Heart right ventricle (tissue), 16 donors: ENCODE measurements around the gene COMMD7. TPM values are rescaled to one million over a fixed set of nuclear protein-coding genes. Genes with fewer than 3 reads are reported as not detected.

Experiments
- ATAC-seq, 8 donors: fragments of 200-7000 bp; cut with Tn5 transposase; one replicate each; pipeline ENCODE4 v1.9.1; 2020; ENCODE audit warnings: mild to moderate bottlenecking in 8 of 8, moderate library complexity in 8 of 8, moderate number of reproducible peaks in 1 of 8
- DNase-seq, 2 donors: peaks; one replicate each; pipeline ENCODE4 v3.0.0-alpha.2; 2020
- H3K27ac ChIP-seq, 10 donors: fragments of 200-600 bp; sonication (generic) in 2 of 10; one replicate each; pipeline versions ENCODE4 v1.5.0 to v1.8.0; 2020 to 2022; ENCODE audit warnings: mild to moderate bottlenecking in 3 of 10
- H3K27me3 ChIP-seq, 7 donors: fragments of 200-600 bp; one replicate each; pipeline ENCODE4 v1.8.0; 2021 to 2022; ENCODE audit warnings: mild to moderate bottlenecking in 2 of 7
- H3K36me3 ChIP-seq, 9 donors: fragments of 200-600 bp; sonication (generic) in 1 of 9; one replicate each; pipeline versions ENCODE4 v1.5.0 to v1.8.0; 2020 to 2022; ENCODE audit warnings: mild to moderate bottlenecking in 2 of 9
- H3K4me1 ChIP-seq, 9 donors: fragments of 200-600 bp; sonication (generic) in 1 of 9; one replicate each; pipeline versions ENCODE4 v1.5.0 to v1.8.0; 2020 to 2022; ENCODE audit warnings: mild to moderate bottlenecking in 4 of 9
- H3K4me3 ChIP-seq, 10 donors: fragments of 200-600 bp; sonication (generic) in 2 of 10; one replicate each; pipeline versions ENCODE4 v1.5.0 to v1.8.0; 2020 to 2022; ENCODE audit warnings: mild to moderate bottlenecking in 7 of 10, moderate library complexity in 2 of 10
- H3K9me3 ChIP-seq, 11 donors: fragments of 200-600 bp in 10 of 11; sonication (generic) in 2 of 11; one replicate each; pipeline versions ENCODE4 v1.5.0 to v1.8.0; 2013 to 2022; ENCODE audit warnings: mild to moderate bottlenecking in 2 of 11, control low read depth in 1 of 11, moderate library complexity in 1 of 11
- WGBS, 2 donors: extraction: QIAGEN DNeasy Blood & Tissue Kit; methylation state at CpG; one replicate each; pipeline ENCODE4 v1.1.7; 2013; ENCODE audit warnings: inconsistent platforms in 1 of 2; 5-methylcytosine and 5-hydroxymethylcytosine counted together
- intact Hi-C, 10 donors: fragments of 100-400 bp; cut with DNase I; formaldehyde crosslinking; loops; one replicate each; pipeline versions ENCODE4 v1.11.1 to v1.14.2; 2022
- polyA plus RNA-seq, 2 donors: library from polyadenylated mRNA; stranded (reverse); fragments of 200-250 nt; gene quantifications; one replicate each; pipeline ENCODE4 v1.2.3, GENCODE V29; 2013
- total RNA-seq, 10 donors: library from RNA; stranded (reverse); fragmentation: NEBNext Ultra II Directional in 3 of 10; extraction: Animal tissue kit (Norgen Biotek cat#: 25700) in 3 of 10; gene quantifications; one replicate each; pipeline versions ENCODE4 v1.2.1 to v1.2.4, GENCODE V29; 2021 to 2023
- TF ChIP-seq, protein P1 (sequence below), 9 donors: fragments of 200-600 bp; sonication (generic) in 2 of 9; IDR thresholded peaks; one replicate each; pipeline versions ENCODE4 v1.5.0 to v1.8.0; 2021 to 2022; ENCODE audit warnings: antibody characterized with exemption in 9 of 9, mild to moderate bottlenecking in 5 of 9, moderate library complexity in 1 of 9
- donor health status: Arrhythmogenic right ventricular cardiomyopathy.
- donor health status: ischemic (EF 13 %, LVEDD 7.1; RV severe dilation, severe dysfunction).
- donor health status: healthy with polysubstance abuse.
- donor health status: DM: no; HTN: yes; CAD: no.
- donor health status: DM: no; HTN: no; CAD: no.
- donor health status: ischemic (EF 25% LVEDD 6.9; RV normal size, moderate dysfunction).
- donor health status: ischemic (EF 25% LVEDD 5.7; RV mildly dilated, moderate dysfunction).
- donor health status: healthy.
- donor health status: DM: yes; HTN: yes; CAD: no.
- donor health status: Ischemic cardiomyopathy.
- donor health status: ischemic (EF 35%, LVEDD 5.7; RV mildly dilated, moderate dysfunction).
- donor health status: nonischemic (EF 11% LVEDD 7.7; RV severe dilation, severe dysfunction).
- donor health status: DM: yes; HTN: yes; CAD: no.
- donor health status: PGD.
- donor health status: ischemic (EF 29% LVEDD 5.4; RV normal size, mild dysfunction).
- donor health status: nonischemic (EF 23%, LVEDD 6.1; RV moderate dilation, normal function).

COMMD7 gene
- total and polyA plus RNA-seq, 12 donors = 35.7 to 54.6 (median 42.5) TPM

GRCh38 chr20:32680544-32681174, 62.6 kb downstream of the COMMD7 start:
- H3K4me3 ChIP-seq = no peak overlapping the region
- 95 to 97% methylated on average over 1 of the region's 1 CpG for WGBS, 2 donors
- no peaks in the 10 kb centered on the region for H3K9me3 ChIP-seq
- H3K27ac ChIP-seq = peak overlapping the region in 4 of 10 donors; percentile 31 to 48 (median 38)
- H3K4me1 ChIP-seq = peaks cover 0 to 23% (median 0%) of the 10 kb centered on the region in 9 donors
- intact Hi-C loops = loop anchor here in 2 of 10 donors (5.0 kb wide), 1 partner anchor 82 kb away; the partner anchor contains the start of gene DNMT3B (in 2 of the 2)
- no peak for DNase-seq
- no peak for ATAC-seq
- H3K27me3 ChIP-seq = no peaks in the 10 kb centered on the region
- no peaks in the 10 kb centered on the region for H3K36me3 ChIP-seq
- TF ChIP-seq, protein P1, sequence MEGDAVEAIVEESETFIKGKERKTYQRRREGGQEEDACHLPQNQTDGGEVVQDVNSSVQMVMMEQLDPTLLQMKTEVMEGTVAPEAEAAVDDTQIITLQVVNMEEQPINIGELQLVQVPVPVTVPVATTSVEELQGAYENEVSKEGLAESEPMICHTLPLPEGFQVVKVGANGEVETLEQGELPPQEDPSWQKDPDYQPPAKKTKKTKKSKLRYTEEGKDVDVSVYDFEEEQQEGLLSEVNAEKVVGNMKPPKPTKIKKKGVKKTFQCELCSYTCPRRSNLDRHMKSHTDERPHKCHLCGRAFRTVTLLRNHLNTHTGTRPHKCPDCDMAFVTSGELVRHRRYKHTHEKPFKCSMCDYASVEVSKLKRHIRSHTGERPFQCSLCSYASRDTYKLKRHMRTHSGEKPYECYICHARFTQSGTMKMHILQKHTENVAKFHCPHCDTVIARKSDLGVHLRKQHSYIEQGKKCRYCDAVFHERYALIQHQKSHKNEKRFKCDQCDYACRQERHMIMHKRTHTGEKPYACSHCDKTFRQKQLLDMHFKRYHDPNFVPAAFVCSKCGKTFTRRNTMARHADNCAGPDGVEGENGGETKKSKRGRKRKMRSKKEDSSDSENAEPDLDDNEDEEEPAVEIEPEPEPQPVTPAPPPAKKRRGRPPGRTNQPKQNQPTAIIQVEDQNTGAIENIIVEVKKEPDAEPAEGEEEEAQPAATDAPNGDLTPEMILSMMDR (IDR thresholded peaks at IDR 0.05) = no peak

- Histone ChIP-seq H3K4me3 (no peak overlapping the region), H3K36me3 (no peaks in the 10 kb centered on the region), H3K9me3 (no peaks in the 10 kb centered on the region), H3K27ac (no peak overlapping the region), H3K27me3 (no peaks in the 10 kb centered on the region), H3K4me1 (peaks cover 0 to 19% (median 0%) of the 10 kb centered on the region in 9 donors)
- WGBS, 2 donors = 53 to 63% methylated on average over 6 of the region's 6 CpGs
- TF ChIP-seq, protein P1 (IDR thresholded peaks at IDR 0.05) = no peak
- intact Hi-C loops = loop anchor here in 5 of 10 donors (5.0 to 10.0 kb wide), 3 partner anchors 83 to 416 kb away; partner anchors contain the start of gene DNMT3B (in 1 of the 5)
- ATAC-seq (peak in 7 of 8 donors; percentile 42 to 71 (median 64)), DNase-seq (peak; percentile 35 to 55)
Observed at GRCh38 chr20:32678948-32679347, 64.3 kb downstream of the COMMD7 start.

DNA sequence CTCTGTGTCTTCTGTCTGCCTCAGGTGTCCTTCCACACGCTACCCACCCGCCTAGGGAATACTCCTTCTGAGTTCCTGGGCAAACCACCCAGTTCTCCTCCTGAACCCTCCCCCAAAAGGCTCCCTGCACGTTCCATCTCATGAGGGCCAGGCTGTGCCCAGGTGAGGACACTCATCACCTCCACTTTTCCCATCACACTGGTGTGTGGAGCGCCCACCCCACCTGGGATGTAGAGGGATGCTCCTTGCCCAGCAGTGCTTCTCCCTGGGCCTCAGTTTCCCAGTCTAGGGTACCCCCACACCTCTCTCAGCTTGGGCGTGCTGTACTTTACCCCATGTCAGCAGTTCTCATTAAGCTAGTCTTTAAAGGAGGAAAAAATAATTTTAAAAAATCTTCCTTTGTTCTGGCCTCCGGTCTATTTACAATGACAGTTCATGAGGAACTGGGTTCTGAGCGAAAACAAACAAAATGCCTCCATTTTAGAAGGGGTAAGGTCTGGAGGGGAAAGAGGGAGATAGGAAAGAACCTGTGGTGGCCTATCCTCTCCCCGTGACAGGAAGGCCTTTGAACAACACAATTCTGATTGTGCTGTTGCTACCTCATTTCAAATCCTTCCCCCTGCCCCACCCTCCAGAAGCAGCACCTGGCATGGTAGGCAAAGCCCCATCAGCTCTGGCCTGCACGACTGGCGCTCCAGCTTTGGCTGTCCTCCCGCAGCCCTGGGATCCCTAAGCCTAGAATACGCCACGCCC, 67.9 kb downstream of the COMMD7 start:
- Histone ChIP-seq H3K4me1 (peaks cover 0 to 31% (median 0%) of the 10 kb centered on the region in 9 donors), H3K27ac (no peak overlapping the region), H3K9me3 (no peaks in the 10 kb centered on the region), H3K27me3 (no peaks in the 10 kb centered on the region), H3K36me3 (no peaks in the 10 kb centered on the region), H3K4me3 (no peak overlapping the region)
- ATAC-seq = no peak
- intact Hi-C loops = loop anchor here in 5 of 10 donors (2.0 to 10.0 kb wide), 5 partner anchors 87 to 419 kb away; partner anchors contain the start of gene DNMT3B (in 1 of the 5)
- TF ChIP-seq, protein P1 (IDR thresholded peaks at IDR 0.05) = no peak
- 88 to 89% methylated on average over 13 of the region's 13 CpGs for WGBS, 2 donors
- no peak for DNase-seq

DNA sequence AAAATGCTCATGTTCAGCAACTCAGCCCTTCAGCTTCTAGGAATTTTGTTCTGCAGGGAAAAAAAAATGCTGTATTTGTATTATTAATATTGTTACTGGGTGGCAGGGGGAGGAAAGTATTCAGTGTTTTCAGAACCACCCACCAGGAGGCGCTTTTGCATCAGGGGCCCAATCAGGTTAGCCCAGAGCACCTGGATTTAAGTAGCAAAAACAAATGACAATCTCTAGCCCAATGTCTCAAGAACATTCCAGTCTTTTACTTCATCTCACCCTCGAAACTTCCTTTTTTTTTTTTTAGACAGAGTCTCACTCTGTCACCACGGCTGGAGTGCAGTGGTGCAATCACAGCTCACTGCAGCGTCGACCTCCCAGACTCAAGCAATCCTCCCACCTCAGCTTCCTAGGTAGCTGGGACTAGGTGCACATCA, 68.9 kb downstream of the COMMD7 start:
- 59 to 60% methylated on average over 5 of the region's 5 CpGs for WGBS, 2 donors
- Histone ChIP-seq H3K9me3 (no peaks in the 10 kb centered on the region), H3K4me3 (no peak overlapping the region), H3K27me3 (no peaks in the 10 kb centered on the region), H3K36me3 (no peaks in the 10 kb centered on the region), H3K4me1 (peaks cover 0 to 31% (median 0%) of the 10 kb centered on the region in 9 donors), H3K27ac (no peak overlapping the region)
- TF ChIP-seq, protein P1 (IDR thresholded peaks at IDR 0.05) = peak; percentile 44 to 74 (median 66)
- peak in 3 of 8 donors; percentile 34 to 48 (median 44) for ATAC-seq
- no peak for DNase-seq
- intact Hi-C loops = loop anchor here in 6 of 10 donors (1.0 to 10.0 kb wide), 6 partner anchors 88 to 420 kb away; partner anchors contain the start of gene DNMT3B (in 1 of the 6)
